HepG2 (cell line): Measurements from ENCODE around the gene ANKHD1. TPM values are rescaled to one million over a fixed set of nuclear protein-coding genes. Genes with fewer than 3 reads are reported as not detected.

Source experiments
- ATAC-seq: fragments of 200-7000 bp; cut with Tn5 transposase; 3 replicates; pipeline ENCODE4 v1.9.1; 2020; ENCODE audit warnings: mild to moderate bottlenecking, moderate library complexity
- BruUV-seq: library from RNA; stranded (reverse); fragments of 400-500 nt; replicated peaks from 2 replicates; lab custom pipeline; 2021; lab: Mats Ljungman, UMichigan
- CTCF ChIA-PET: fragments of 300-600 bp; formaldehyde crosslinking; extraction: SDS; loops from one replicate; lab custom pipeline; 2021; ENCODE audit warnings: low total read pairs, inconsistent platforms, low intra/inter-chr PET ratio; lab: Yijun Ruan, JAX
- POLR2A ChIA-PET: fragments of 350-600 bp; sonication (Branson Sonifier 250); formaldehyde crosslinking; loops from one replicate; lab custom pipeline; 2020; ENCODE audit warnings: antibody characterized with exemption, inconsistent platforms; lab: Yijun Ruan, JAX
- DNase-seq: peaks from one replicate; pipeline ENCODE4 v3.0.0-alpha.2; 2015; ENCODE audit warnings: low spot score
- FAIRE-seq: peaks from 3 replicates; lab custom pipeline; 2011; peaks lifted over from hg19 to GRCh38; lab: Jason Lieb, UNC
- H2AFZ ChIP-seq: one replicate; pipeline ENCODE4 v1.6.1; 2011; ENCODE audit warnings: low read length, inconsistent platforms
- H3K27ac ChIP-seq: fragments of 300-600 bp; 3 replicates; pipeline ENCODE4 v1.8.0; 2011; ENCODE audit warnings: mixed run types, mild to moderate bottlenecking, mixed read lengths, low read length, inconsistent platforms; ENCODE audit not compliant: insufficient read depth; ENCODE audit errors: extremely low read length
- H3K27me3 ChIP-seq, 2 experiments: fragments of 200-600 bp in 1 of 2; 2 replicates in 1 of 2; 3 replicates in 1 of 2; pipeline versions ENCODE4 v1.6.0 to v1.8.0; 2011; ENCODE audit warnings: low read length in 2 of 2, mild to moderate bottlenecking in 2 of 2, moderate library complexity in 2 of 2, inconsistent platforms in 1 of 2; ENCODE audit not compliant: insufficient read depth in 2 of 2, control insufficient read depth in 1 of 2
- H3K36me3 ChIP-seq, 2 experiments: fragments of 200-600 bp in 1 of 2; replicated peaks in 1 of 2; 2 replicates in 1 of 2; 3 replicates in 1 of 2; pipeline versions ENCODE4 v1.5.1 to v1.8.0; 2011; ENCODE audit warnings: low read length in 2 of 2, inconsistent platforms in 1 of 2; ENCODE audit not compliant: insufficient read depth in 2 of 2, control insufficient read depth in 1 of 2
- H3K4me1 ChIP-seq: 2 replicates; pipeline ENCODE4 v1.5.1; 2012; ENCODE audit warnings: low read length, inconsistent platforms; ENCODE audit not compliant: insufficient read depth
- H3K4me2 ChIP-seq: 2 replicates; pipeline ENCODE4 v1.6.0; 2011; ENCODE audit warnings: low read depth, low read length, inconsistent platforms
- H3K4me3 ChIP-seq, 3 experiments: fragments of 200-600 bp in 1 of 3; sonication (generic), shearing (Covaris generic) in 1 of 3; replicated peaks in 1 of 3; 2 replicates each; pipeline ENCODE4 v1.5.1; 2011 to 2016; ENCODE audit warnings: low read length in 3 of 3, inconsistent platforms in 2 of 3, low read depth in 2 of 3, mild to moderate bottlenecking in 2 of 3, control low read depth in 1 of 3, mixed read lengths in 1 of 3; ENCODE audit not compliant: insufficient read depth in 1 of 3
- H3K79me2 ChIP-seq: one replicate; pipeline ENCODE4 v1.6.1; 2011; ENCODE audit warnings: low read length, inconsistent platforms; ENCODE audit not compliant: insufficient read depth
- H3K9ac ChIP-seq: 2 replicates; pipeline ENCODE4 v1.6.0; 2011; ENCODE audit warnings: mild to moderate bottlenecking, low read depth, low read length, inconsistent platforms; ENCODE audit not compliant: insufficient read depth
- H3K9me3 ChIP-seq: 2 replicates; pipeline ENCODE4 v1.5.1; 2012; ENCODE audit warnings: mild to moderate bottlenecking, low read length
- H4K20me1 ChIP-seq: 2 replicates; pipeline ENCODE4 v1.6.0; 2011; ENCODE audit warnings: inconsistent platforms, mild to moderate bottlenecking, low read length, moderate library complexity; ENCODE audit not compliant: insufficient read depth
- CBX2 ChIP-seq, 2 experiments: fragments of 200-600 bp in 1 of 2; sonication (generic); formaldehyde crosslinking in 1 of 2; IDR thresholded peaks; 2 replicates each; pipeline versions ENCODE4 v1.7.0 to v1.8.1; 2018 to 2022; ENCODE audit warnings: low read depth in 2 of 2, low read length in 1 of 2, mild to moderate bottlenecking in 1 of 2, missing genetic modification reagents in 1 of 2
- JUND ChIP-seq: sonication (generic); formaldehyde crosslinking; IDR thresholded peaks from 2 replicates; pipeline ENCODE4 v1.8.0; 2022; ENCODE audit warnings: mild to moderate bottlenecking, missing genetic modification reagents
- KDM1A ChIP-seq: IDR thresholded peaks from 2 replicates; pipeline ENCODE4 v1.6.1; 2016; ENCODE audit warnings: missing compliant biosample characterization
- KLF13 ChIP-seq: sonication (generic); formaldehyde crosslinking; IDR thresholded peaks from 2 replicates; pipeline ENCODE4 v1.4.0; 2020; ENCODE audit warnings: mild to moderate bottlenecking, missing genetic modification reagents
- MZF1 ChIP-seq: sonication (generic); formaldehyde crosslinking; IDR thresholded peaks from 2 replicates; pipeline ENCODE4 v1.8.1; 2023; ENCODE audit warnings: mild to moderate bottlenecking, missing genetic modification reagents, borderline replicate concordance
- TCF7 ChIP-seq: sonication (generic); IDR thresholded peaks from 2 replicates; pipeline ENCODE4 v1.6.1; 2016; ENCODE audit warnings: antibody characterized with exemption, low read depth
- THRA ChIP-seq: sonication (generic); formaldehyde crosslinking; IDR thresholded peaks from 2 replicates; pipeline ENCODE4 v1.4.0; 2020; ENCODE audit warnings: missing genetic modification reagents, borderline replicate concordance
- ZNF230 ChIP-seq: sonication (generic); formaldehyde crosslinking; IDR thresholded peaks from 2 replicates; pipeline ENCODE4 v1.4.0; 2020; ENCODE audit warnings: mild to moderate bottlenecking, missing genetic modification reagents
- ZNF44 ChIP-seq: sonication (generic); formaldehyde crosslinking; IDR thresholded peaks from 2 replicates; pipeline ENCODE4 v1.5.1; 2020; ENCODE audit warnings: mild to moderate bottlenecking, missing genetic modification reagents
- ZNF766 ChIP-seq: sonication (generic); formaldehyde crosslinking; IDR thresholded peaks from 2 replicates; pipeline ENCODE4 v1.5.0; 2020; ENCODE audit warnings: missing genetic modification reagents, borderline replicate concordance
- WGBS: methylation state at CpG from one replicate; pipeline ENCODE4 v1.1.6; 2017; ENCODE audit warnings: low lambda C conversion rate; 5-methylcytosine and 5-hydroxymethylcytosine counted together
- in situ Hi-C: cut with HindIII; loops from 2 replicates; pipeline ENCODE4 v1.10.0; 2017; ENCODE audit warnings: low pct_unique_long_range_greater_than_20kb; ENCODE audit not compliant: extremely low pct_ligation_motif_present
- intact Hi-C: fragments of 100-400 bp; cut with micrococcal nuclease; formaldehyde crosslinking; loops from one replicate; pipeline ENCODE4 v1.10.0; 2022; ENCODE audit not compliant: unreplicated experiment
- polyA plus RNA-seq, 8 experiments: library from polyadenylated mRNA; depleted of rRNA in 3 of 8; stranded (reverse) in 7 of 8; unstranded in 1 of 8; fragments of >200 nt; fragmentation: Illumina TruSeq in 4 of 8; extraction: Trizol in 4 of 8; gene quantifications; 2 replicates each; pipeline versions ENCODE4 v1.2.1 to v1.2.3, GENCODE V29; 2011 to 2016; ENCODE audit warnings: low read depth in 4 of 8, missing spikeins in 1 of 8, mixed read lengths in 1 of 8; ENCODE audit not compliant: insufficient read depth in 1 of 8
- total RNA-seq, 5 experiments: library from RNA; depleted of rRNA; stranded (reverse); fragments of >200 nt; fragmentation: Illumina TruSeq; extraction: Trizol; gene quantifications; 2 replicates each; pipeline ENCODE4 v1.2.3, GENCODE V29; 2016; ENCODE audit warnings: low read depth in 1 of 5
- TF ChIP-seq, protein P1 (sequence below): sonication (generic); formaldehyde crosslinking; IDR thresholded peaks from 2 replicates; pipeline ENCODE4 v1.9.0; 2022; ENCODE audit warnings: missing genetic modification reagents, mild to moderate bottlenecking, borderline replicate concordance
- TF ChIP-seq, protein P2 (sequence below): sonication (generic); formaldehyde crosslinking; IDR thresholded peaks from 2 replicates; pipeline ENCODE4 v1.4.0; 2020; ENCODE audit warnings: missing genetic modification reagents, borderline replicate concordance
- TF ChIP-seq, protein P3 (sequence below): sonication (generic); formaldehyde crosslinking; conservative IDR thresholded peaks from 2 replicates; pipeline ENCODE4 v1.8.1; 2023; ENCODE audit warnings: missing genetic modification reagents

ANKHD1 gene
- total and polyA plus RNA-seq, 2 of the 13 experiments (the other 11 are each of a cell fraction or from before 2014, with no cell fraction given) = 69.9 to 82.0 TPM

- TF ChIP-seq, protein P1, sequence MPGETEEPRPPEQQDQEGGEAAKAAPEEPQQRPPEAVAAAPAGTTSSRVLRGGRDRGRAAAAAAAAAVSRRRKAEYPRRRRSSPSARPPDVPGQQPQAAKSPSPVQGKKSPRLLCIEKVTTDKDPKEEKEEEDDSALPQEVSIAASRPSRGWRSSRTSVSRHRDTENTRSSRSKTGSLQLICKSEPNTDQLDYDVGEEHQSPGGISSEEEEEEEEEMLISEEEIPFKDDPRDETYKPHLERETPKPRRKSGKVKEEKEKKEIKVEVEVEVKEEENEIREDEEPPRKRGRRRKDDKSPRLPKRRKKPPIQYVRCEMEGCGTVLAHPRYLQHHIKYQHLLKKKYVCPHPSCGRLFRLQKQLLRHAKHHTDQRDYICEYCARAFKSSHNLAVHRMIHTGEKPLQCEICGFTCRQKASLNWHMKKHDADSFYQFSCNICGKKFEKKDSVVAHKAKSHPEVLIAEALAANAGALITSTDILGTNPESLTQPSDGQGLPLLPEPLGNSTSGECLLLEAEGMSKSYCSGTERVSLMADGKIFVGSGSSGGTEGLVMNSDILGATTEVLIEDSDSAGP (CRISPR knock-in tag) = no peak
- TF ChIP-seq CBX2 (IDR thresholded peaks at IDR 0.05; ENCODE audit: low read depth, low read length) = no peak
- no peak for TF ChIP-seq CBX2 (CRISPR knock-in tag; IDR thresholded peaks at IDR 0.05; ENCODE audit: low read depth)
- no peak for TF ChIP-seq ZNF44 (CRISPR knock-in tag)
- TF ChIP-seq, all 625 proteins: peak for 2
These were observed 172.5 kb downstream of the ANKHD1 start (continued) for GRCh38 chr5:140574165-140574564.

DNA sequence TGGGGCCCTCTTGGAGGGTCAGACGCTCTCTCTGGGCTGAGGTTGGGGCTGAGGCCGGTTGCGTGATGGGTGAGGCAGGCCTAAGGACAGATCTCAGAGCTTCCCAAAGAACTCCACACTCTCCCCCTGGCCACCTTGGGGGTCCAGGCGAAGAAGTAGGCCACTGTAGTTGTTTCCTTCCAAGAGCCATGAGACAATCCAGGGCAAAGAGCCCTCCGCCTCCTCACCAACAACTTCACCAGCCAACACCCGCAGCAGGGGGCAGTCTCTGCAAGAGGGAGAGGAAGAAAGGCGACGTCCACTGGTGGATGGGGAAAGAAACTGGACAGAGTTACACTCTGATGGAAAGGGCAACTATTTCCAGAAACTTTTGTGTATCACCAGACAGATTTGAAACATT lies 173.7 kb downstream of the ANKHD1 start:
- H3K4me1 ChIP-seq = peaks cover 45% of the 10 kb centered on the region
- ChIA-PET POLR2A (no interaction called here), CTCF (interaction anchor here (0.7 to 4.0 kb wide), 5 partner anchors 32 to 145 kb away, joined by 3 to 11 read pairs (median 4); partner anchors contain the start of gene TMCO6)
- 18% methylated on average over 5 of the region's 8 CpGs for WGBS
- H4K20me1 ChIP-seq = no peaks in the 10 kb centered on the region
- H3K4me2 ChIP-seq = peak overlapping the region; percentile 89
- H3K9ac ChIP-seq = peak overlapping the region; percentile 65; the same call in 1 of the 2 replicates
- intact Hi-C loops (loop anchor here (1.0 to 2.0 kb wide), 3 partner anchors 35 to 89 kb away; partner anchors contain the start of gene WDR55), in situ Hi-C loops (no loop called here)
- no peak overlapping the region for H3K27ac ChIP-seq
- no peak overlapping the region for H2AFZ ChIP-seq
- peak overlapping the region; percentile 17 to 57 (median 40); a peak in 4 of 6 replicates for H3K4me3 ChIP-seq
- FAIRE-seq = peak; percentile 72
- H3K36me3 ChIP-seq = no peaks in the 10 kb centered on the region
- H3K9me3 ChIP-seq = no peaks in the 10 kb centered on the region
- H3K79me2 ChIP-seq = no peaks in the 10 kb centered on the region
- DNase-seq = peak; percentile 76
- ATAC-seq = peak; percentile 92
- H3K27me3 ChIP-seq = no peaks in the 10 kb centered on the region
- no TSS peak for BruUV-seq
- TF ChIP-seq MZF1 (no peak), KDM1A (CRISPR knock-in tag) (no peak), TCF7 (no peak), KLF13 (no peak), JUND (no peak), ZNF230 (CRISPR knock-in tag) (no peak), THRA (CRISPR knock-in tag) (peak; percentile 48; the same call in 1 of the 2 replicates), ZNF766 (no peak)
- TF ChIP-seq, protein P2, sequence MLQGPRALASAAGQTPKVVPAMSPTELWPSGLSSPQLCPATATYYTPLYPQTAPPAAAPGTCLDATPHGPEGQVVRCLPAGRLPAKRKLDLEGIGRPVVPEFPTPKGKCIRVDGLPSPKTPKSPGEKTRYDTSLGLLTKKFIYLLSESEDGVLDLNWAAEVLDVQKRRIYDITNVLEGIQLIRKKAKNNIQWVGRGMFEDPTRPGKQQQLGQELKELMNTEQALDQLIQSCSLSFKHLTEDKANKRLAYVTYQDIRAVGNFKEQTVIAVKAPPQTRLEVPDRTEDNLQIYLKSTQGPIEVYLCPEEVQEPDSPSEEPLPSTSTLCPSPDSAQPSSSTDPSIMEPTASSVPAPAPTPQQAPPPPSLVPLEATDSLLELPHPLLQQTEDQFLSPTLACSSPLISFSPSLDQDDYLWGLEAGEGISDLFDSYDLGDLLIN (CRISPR knock-in tag) = no peak
- TF ChIP-seq, protein P3, sequence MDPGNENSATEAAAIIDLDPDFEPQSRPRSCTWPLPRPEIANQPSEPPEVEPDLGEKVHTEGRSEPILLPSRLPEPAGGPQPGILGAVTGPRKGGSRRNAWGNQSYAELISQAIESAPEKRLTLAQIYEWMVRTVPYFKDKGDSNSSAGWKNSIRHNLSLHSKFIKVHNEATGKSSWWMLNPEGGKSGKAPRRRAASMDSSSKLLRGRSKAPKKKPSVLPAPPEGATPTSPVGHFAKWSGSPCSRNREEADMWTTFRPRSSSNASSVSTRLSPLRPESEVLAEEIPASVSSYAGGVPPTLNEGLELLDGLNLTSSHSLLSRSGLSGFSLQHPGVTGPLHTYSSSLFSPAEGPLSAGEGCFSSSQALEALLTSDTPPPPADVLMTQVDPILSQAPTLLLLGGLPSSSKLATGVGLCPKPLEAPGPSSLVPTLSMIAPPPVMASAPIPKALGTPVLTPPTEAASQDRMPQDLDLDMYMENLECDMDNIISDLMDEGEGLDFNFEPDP (CRISPR knock-in tag) = no peak
